ENCODE results near the gene TAX1BP1.

The TAX1BP1 gene

GRCh38 chr7:27781188-27781587 is 41.2 kb downstream of the TAX1BP1 start:
- POLR2A ChIA-PET: no interaction called here
- CTCF ChIA-PET: interaction anchor here (1.8 to 2.5 kb wide), 2 partner anchors 313 to 585 kb away, joined by 4 to 11 read pairs; no protein-coding TSS in a partner anchor
- TF ChIP-seq CTCF (IDR thresholded peaks at IDR 0.05; ENCODE audit: insufficient read depth, low read length, missing control alignments): no peak
- no peak overlapping the region for H3K4me3 ChIP-seq (ENCODE audit: low read depth, low read length)
- DNase-seq (ENCODE audit: low read depth, low spot score): no peak

GRCh38 chr7:27782849-27783248 is 42.9 kb downstream of the TAX1BP1 start:
- no peak for DNase-seq (ENCODE audit: low read depth, low spot score)
- ChIA-PET POLR2A (interaction anchor here (1.0 kb wide), 1 partner anchor 169 kb away, joined by 3 read pairs; no protein-coding TSS in a partner anchor), CTCF (interaction anchor here (0.9 to 2.5 kb wide), 8 partner anchors 8 to 588 kb away, joined by 3 to 11 read pairs (median 5); no protein-coding TSS in a partner anchor)
- TF ChIP-seq CTCF (IDR thresholded peaks at IDR 0.05; ENCODE audit: insufficient read depth, low read length, missing control alignments): no peak
- no peak overlapping the region for H3K4me3 ChIP-seq (ENCODE audit: low read depth, low read length)

GRCh38 chr7:27784399-27785053 is 44.6 kb downstream of the TAX1BP1 start:
- H3K4me3 ChIP-seq (ENCODE audit: low read depth, low read length): no peak overlapping the region
- POLR2A ChIA-PET: no interaction called here
- DNase-seq (ENCODE audit: low read depth, low spot score): no peak
- TF ChIP-seq CTCF (IDR thresholded peaks at IDR 0.05; ENCODE audit: insufficient read depth, low read length, missing control alignments): peak; percentile 10
- CTCF ChIA-PET: interaction anchor here (0.7 to 2.5 kb wide), 20 partner anchors 9 to 589 kb away, joined by 3 to 48 read pairs (median 4); partner anchors contain the start of gene TAX1BP1

- POLR2A ChIA-PET: no interaction called here
- H3K4me3 ChIP-seq (ENCODE audit: low read depth, low read length): no peak overlapping the region
- no peak for DNase-seq (ENCODE audit: low read depth, low spot score)
- CTCF ChIA-PET: interaction anchor here (1.0 to 1.7 kb wide), 4 partner anchors 9 to 305 kb away, joined by 4 to 5 read pairs (median 4); no protein-coding TSS in a partner anchor
- TF ChIP-seq CTCF (IDR thresholded peaks at IDR 0.05; ENCODE audit: insufficient read depth, low read length, missing control alignments): no peak
These were observed 48.5 kb downstream of the TAX1BP1 start for GRCh38 chr7:27788437-27788836.

- POLR2A ChIA-PET: no interaction called here
- no peak overlapping the region for H3K4me3 ChIP-seq (ENCODE audit: low read depth, low read length)
- CTCF ChIA-PET: interaction anchor here (1.0 to 1.6 kb wide), 4 partner anchors 9 to 19 kb away, joined by 3 to 4 read pairs (median 4); no protein-coding TSS in a partner anchor
- TF ChIP-seq CTCF (IDR thresholded peaks at IDR 0.05; ENCODE audit: insufficient read depth, low read length, missing control alignments): no peak
- no peak for DNase-seq (ENCODE audit: low read depth, low spot score)
These were observed 53.8 kb downstream of the TAX1BP1 start for GRCh38 chr7:27793780-27794179.

GRCh38 chr7:27795977-27796376 is 56.0 kb downstream of the TAX1BP1 start:
- ChIA-PET POLR2A (no interaction called here), CTCF (interaction anchor here (0.7 to 1.4 kb wide), 3 partner anchors 11 to 298 kb away, joined by 3 read pairs; no protein-coding TSS in a partner anchor)
- no peak for TF ChIP-seq CTCF (IDR thresholded peaks at IDR 0.05; ENCODE audit: insufficient read depth, low read length, missing control alignments)
- DNase-seq (ENCODE audit: low read depth, low spot score): no peak
- no peak overlapping the region for H3K4me3 ChIP-seq (ENCODE audit: low read depth, low read length)
